NCI-H524 treated with DMSO at 0.1 percent for 48 hours (cell line): ENCODE results near the gene MINDY1.

Experiments
- DNase-seq: peaks from one replicate; lab custom pipeline; 2025; lab: John Stamatoyannopoulos, UW

MINDY1 gene

DNA sequence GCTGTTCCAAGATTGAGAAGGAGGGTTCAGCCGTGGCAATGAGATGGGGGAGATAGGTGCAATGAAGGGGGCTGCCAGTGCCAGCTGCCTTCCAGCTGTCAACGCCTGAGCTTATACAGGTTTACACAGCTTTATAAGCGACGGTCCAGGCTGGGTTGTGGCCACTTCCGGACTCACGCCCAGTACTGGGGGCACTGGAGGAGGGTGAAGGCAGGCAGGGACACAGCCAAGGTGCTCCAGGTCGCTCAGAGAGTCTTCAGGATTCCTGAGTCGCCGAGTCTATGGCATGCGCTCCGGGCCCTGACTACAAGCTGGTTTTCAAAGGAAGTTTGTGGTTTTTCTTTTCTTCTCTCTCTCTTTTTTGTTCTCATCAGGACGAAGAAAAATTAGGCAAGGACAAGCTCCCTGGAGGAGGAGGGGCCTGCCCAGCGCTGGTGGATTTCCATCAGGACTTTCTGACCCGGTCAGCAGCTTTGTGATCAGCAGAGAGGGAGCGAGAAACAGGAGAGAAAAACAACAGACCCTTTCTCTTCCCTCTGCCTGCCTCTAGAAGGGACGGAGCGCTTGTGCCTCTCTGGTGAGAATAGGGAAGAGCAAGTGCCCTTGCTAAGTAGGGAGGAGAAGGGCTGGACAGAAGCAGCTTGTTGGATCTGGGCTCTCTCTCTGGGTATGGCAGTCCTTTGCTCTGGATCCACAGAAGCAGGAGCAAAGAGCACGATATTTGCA lies at the start of gene MINDY1:
MINDY1 (minus strand) TSS at position 576 of the 726 bp plus-strand sequence. CDS start 4,285 bp downstream, outside the sequence.
- peak; percentile 28 for DNase-seq

DNA sequence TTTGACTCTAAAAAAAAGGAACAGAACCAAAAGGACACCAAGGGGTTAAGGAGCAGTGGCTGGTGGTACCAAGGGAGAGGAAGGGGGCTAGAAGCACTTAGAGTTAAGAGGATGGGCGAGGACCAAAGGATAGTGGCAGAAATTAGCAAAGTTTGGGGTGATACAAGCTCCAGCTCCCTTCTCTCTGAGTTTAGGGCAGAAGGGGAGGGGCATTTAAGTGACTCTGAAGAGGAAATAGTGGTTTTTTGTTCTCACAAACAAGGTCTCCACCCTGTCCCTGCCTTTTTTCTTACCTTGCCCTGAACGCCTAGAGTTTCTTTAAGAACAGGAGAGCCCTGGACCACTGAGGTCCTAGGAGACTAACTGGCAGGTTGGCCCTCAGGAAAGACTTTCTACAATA lies 49.4 kb upstream of the MINDY1 start:
- DNase-seq = no peak

DNA sequence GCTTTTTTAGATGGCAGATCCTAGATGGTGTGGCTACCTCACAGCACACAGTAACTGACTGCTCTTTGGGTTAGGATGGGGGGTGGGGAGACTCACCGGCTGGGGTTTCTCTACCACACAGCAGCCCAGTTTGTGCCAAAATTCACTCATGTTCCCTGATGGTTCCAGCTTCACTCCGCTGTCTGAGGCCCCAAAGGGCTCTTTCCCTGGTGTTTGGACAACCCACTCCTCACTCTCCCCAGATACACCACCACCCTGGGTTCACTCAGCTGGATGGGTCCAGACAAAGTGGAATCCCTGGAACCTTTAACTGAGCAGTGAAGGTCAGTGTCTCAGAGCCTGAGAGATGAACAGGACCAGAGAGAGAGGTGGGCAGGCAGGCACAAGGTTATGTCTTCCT lies 48.9 kb upstream of the MINDY1 start:
- DNase-seq = no peak

- no peak for DNase-seq
Measured at GRCh38 chr1:151054971-151055547, 48.4 kb upstream of the MINDY1 start.

- DNase-seq = no peak
Measured at GRCh38 chr1:151051356-151052009, 44.8 kb upstream of the MINDY1 start.

GRCh38 chr1:151050051-151050688 lies 43.5 kb upstream of the MINDY1 start:
- no peak for DNase-seq

DNA sequence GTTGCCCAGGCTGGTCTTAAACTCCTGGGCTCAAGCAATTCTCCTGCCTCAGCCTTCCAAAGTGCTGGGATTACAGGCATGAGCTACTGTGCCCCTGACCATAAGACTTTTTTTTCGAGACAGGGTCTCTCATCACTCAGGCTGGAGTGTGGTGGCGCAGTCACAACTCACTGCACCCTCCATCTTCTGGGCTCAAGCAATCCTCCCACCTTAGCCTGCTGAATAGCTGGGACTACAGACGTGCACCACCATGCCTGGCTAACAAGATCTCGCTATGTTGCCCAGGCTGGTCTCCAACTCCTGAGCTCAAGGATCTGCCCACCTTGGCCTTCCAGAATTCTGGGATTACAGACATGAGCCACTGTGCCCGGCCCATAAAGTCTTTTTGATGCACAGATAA lies 42.8 kb upstream of the MINDY1 start:
- no peak for DNase-seq

DNA sequence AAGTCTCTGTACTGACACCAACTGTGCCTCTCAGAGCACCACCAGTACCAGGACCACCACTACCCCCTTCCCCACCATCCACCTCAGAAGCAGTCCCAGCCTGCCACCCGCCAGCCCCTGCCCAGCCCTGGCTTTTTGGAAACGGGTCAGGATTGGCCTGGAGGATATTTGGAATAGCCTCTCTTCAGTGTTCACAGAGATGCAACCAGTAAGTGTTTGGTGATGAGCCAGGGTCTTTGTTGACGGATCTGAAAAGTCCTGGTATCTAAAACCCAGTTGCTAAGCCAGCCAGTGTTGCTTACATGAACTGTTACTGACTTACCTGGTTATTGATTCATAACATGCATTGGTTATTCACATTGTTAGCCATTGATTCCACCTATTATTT lies 41.9 kb upstream of the MINDY1 start:
- DNase-seq = peak; percentile 18

DNA sequence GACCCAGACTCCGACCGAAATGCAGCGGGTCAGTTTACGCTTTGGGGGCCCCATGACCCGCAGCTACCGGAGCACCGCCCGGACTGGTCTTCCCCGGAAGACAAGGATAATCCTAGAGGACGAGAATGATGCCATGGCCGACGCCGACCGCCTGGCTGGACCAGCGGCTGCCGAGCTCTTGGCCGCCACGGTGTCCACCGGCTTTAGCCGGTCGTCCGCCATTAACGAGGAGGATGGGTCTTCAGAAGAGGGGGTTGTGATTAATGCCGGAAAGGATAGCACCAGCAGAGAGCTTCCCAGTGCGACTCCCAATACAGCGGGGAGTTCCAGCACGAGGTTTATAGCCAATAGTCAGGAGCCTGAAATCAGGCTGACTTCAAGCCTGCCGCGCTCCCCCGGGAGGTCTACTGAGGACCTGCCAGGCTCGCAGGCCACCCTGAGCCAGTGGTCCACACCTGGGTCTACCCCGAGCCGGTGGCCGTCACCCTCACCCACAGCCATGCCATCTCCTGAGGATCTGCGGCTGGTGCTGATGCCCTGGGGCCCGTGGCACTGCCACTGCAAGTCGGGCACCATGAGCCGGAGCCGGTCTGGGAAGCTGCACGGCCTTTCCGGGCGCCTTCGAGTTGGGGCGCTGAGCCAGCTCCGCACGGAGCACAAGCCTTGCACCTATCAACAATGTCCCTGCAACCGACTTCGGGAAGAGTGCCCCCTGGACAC lies 41.4 kb upstream of the MINDY1 start:
- no peak for DNase-seq

DNA sequence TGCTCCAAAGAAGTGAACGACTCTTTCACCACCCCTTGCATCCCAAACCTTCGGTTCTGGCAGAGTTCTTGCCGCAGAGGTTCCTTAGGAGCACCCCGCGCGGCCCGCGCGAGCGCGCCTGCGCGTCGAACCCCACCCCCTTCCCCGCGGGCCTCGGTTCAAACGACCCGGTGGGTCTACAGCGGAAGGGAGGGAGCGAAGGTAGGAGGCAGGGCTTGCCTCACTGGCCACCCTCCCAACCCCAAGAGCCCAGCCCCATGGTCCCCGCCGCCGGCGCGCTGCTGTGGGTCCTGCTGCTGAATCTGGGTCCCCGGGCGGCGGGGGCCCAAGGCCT lies 40.9 kb upstream of the MINDY1 start, which contains the start of gene C1orf56:
C1orf56 (plus strand) TSS at position 161 of the 334 bp plus-strand sequence; CDS start at position 258, 97 bp downstream.
- no peak for DNase-seq

- DNase-seq = no peak
Measured at GRCh38 chr1:151043163-151043562, 36.5 kb upstream of the MINDY1 start.

GRCh38 chr1:151039521-151039920 lies 32.8 kb upstream of the MINDY1 start:
- no peak for DNase-seq

DNA sequence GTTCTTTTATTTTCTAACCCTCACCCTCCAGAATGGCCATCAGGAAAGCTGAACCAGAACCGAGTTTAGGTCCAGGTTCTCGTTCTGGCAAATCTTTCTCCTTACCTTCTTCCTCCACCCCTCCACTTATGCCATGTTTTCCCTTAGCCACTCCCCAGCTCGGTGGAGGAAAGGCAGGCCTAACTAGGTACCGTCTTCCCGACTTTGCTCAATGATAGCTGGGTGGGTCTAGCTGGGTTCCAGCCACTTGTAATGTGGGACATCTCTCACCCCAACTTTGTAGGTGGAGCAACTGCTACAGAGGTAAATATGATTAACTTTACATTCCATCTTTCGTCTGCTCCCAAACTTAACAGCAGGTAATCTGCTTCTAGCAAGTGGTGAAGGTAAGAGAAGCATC lies 30.3 kb upstream of the MINDY1 start:
- DNase-seq = no peak

DNA sequence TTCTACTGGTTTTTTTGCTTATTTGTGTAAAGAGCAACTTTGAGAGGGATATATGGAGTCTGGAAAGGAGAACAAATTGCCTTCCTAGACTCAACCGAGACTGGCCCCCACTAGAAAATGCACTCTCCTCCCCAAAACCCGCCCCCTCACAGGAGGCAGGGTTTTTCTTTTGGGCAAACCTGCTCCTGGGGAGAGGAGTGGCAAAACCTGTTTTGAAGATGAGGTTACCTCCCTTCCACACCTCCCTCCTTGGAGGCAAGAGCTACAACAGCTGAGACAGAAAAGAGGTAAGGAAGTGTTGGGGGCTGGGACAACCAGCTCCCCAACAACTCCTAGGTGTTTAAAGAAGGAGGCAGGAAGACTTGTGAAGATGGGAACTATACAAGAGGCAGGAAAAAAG lies 29.7 kb upstream of the MINDY1 start, which contains the start of gene BNIPL:
BNIPL (plus strand) TSS at position 231 of the 400 bp plus-strand sequence; CDS start at position 371, 140 bp downstream.
- DNase-seq = no peak

DNA sequence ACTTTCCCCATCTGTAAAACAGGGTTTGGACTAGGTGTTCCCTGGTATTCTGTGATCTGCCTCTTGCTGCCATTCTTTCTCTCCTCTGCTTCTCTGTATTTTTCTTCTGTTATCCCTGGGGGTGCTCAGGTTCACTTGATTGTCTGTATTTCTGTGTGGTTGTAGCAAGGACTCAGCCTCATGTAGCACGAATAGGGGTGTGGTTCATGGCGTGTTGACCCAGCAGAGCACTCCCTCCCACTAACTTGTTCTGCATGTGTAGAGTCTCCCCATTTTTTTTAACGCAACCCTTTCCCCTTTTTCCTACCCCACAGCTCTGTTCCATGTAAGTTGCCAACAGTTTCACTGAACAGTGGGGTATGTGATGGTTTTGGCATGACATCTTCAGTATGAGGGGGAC lies 28.5 kb upstream of the MINDY1 start:
- no peak for DNase-seq

DNA sequence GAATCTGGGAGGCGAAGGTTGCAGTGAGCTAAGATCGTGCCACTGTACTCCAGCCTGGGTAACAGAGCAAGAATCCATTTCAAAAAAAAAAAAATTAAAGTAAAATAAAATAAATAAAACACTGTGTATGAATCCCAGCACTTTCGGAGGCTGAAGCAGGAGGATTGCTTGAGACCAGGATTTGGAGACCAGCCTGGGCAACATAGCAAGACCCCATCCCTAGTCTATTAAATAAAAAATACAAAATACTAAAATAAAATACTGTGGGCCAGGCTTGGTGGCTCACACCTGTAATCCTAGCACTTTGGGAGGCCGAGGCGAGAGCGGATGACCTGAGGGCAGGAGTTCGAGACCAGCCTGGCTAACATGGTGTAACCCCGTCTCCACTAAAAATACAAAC lies 25.5 kb upstream of the MINDY1 start:
- DNase-seq = no peak

- DNase-seq = no peak
Measured at GRCh38 chr1:151026460-151026859, 19.8 kb upstream of the MINDY1 start.

GRCh38 chr1:151024540-151025146 lies 17.9 kb upstream of the MINDY1 start:
- no peak for DNase-seq

- DNase-seq = peak; percentile 42
Measured at GRCh38 chr1:151013518-151013917, 6.8 kb upstream of the MINDY1 start.

DNA sequence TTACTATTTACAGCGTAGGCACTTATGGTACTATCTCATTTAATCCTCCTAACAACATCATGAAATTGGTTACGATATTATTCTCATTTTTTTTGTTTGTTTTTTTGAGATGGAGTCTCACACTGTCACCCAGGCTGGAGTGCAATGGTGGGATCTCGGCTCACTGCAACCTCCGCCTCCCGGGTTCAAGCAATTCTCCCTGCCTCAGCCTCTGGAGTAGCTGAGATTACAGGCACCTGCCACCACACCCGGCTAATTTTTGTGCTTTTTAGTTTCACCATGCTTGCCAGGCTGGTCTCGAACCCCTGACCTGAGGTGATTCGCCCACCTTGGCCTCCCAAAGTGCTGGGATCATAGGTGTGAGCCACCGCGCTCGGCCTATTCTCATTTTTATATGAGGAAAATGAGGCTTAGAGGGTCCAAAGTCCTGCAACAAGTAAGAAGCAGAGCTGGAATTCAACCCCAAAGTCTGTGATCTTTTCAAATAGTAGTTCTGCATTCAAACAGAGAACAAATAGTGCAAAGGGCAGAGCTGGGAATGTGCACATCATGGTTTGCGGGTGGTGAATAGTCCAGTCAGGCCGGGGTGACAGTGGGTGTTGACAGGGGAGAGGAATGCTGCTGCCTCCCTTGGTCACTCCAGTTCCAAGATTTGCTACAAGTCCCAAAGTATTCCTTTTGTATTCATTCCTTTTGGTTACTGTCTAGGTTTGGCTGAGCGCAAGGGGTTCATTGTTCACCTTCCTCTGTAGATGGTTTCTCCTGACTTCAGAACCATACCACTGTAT lies 6.2 kb upstream of the MINDY1 start:
- no peak for DNase-seq
